Type B pancreatic cell (in vitro differentiated cells): ENCODE results near the gene S100A7. TPM values are rescaled to one million over a fixed set of nuclear protein-coding genes. Genes with fewer than 3 reads are reported as not detected.

Source experiments
- total RNA-seq: library from RNA; stranded (reverse); gene quantifications from 2 replicates; pipeline ENCODE4 v1.2.1, GENCODE V29; 2021; ENCODE audit warnings: low replicate concordance

Gene S100A7
- total RNA-seq, 1 donor from 2014 or later, result 6.2 TPM

Other genes starting within 250 kb of the S100A7 start
- not detected in 2 replicates for gene PRR9, start 243.1 kb downstream of the S100A7 start, total RNA-seq
- gene LORICRIN, start 201.0 kb downstream of the S100A7 start, total RNA-seq, result not detected in 2 replicates
- gene PGLYRP3, start 147.7 kb downstream of the S100A7 start, total RNA-seq, result 0.87 and 1.3 TPM in 2 replicates
- gene PGLYRP4, start 111.8 kb downstream of the S100A7 start, total RNA-seq, result 4.4 and 5.9 TPM in 2 replicates
- 1,065 and 1,707 TPM in 2 replicates for gene S100A9, start 102.8 kb downstream of the S100A7 start, total RNA-seq
- gene S100A12, start 85.0 kb downstream of the S100A7 start, total RNA-seq, result 0.62 TPM in 1 of 2 replicates, not detected in the other
- gene S100A8, start 69.6 kb downstream of the S100A7 start, total RNA-seq, result 667 and 678 TPM in 2 replicates
- gene S100A7A, start 44.1 kb downstream of the S100A7 start, total RNA-seq, result not detected in 2 replicates
- 21.9 and 1,154 TPM in 2 replicates for gene S100A6, start 75.3 kb upstream of the S100A7 start, total RNA-seq
- 0.62 TPM in 1 of 2 replicates, not detected in the other for gene S100A5, start 80.3 kb upstream of the S100A7 start, total RNA-seq
- 61.0 and 200 TPM in 2 replicates for gene S100A4, start 85.2 kb upstream of the S100A7 start, total RNA-seq
- 1.4 and 2.8 TPM in 2 replicates for gene S100A3, start 88.6 kb upstream of the S100A7 start, total RNA-seq
- 0.75 and 2.4 TPM in 2 replicates for gene S100A2, start 105.2 kb upstream of the S100A7 start, total RNA-seq
- gene S100A16, start 152.5 kb upstream of the S100A7 start, total RNA-seq, result 173 and 517 TPM in 2 replicates
- gene S100A14, start 155.7 kb upstream of the S100A7 start, total RNA-seq, result 139 and 266 TPM in 2 replicates
- gene S100A13, start 166.9 kb upstream of the S100A7 start, total RNA-seq, result 58.3 and 102 TPM in 2 replicates
- gene S100A1, start 167.8 kb upstream of the S100A7 start, total RNA-seq, result 0.97 TPM in 1 of 2 replicates, not detected in the other
- 87.5 and 108 TPM in 2 replicates for gene CHTOP, start 173.4 kb upstream of the S100A7 start, total RNA-seq
- 28.2 and 40.3 TPM in 2 replicates for gene SNAPIN, start 198.1 kb upstream of the S100A7 start, total RNA-seq
- gene ILF2, start 210.3 kb upstream of the S100A7 start, total RNA-seq, result 241 and 291 TPM in 2 replicates
- 2.2 and 2.4 TPM in 2 replicates for gene NPR1, start 218.0 kb upstream of the S100A7 start, total RNA-seq